Retinal pigment epithelial cell (primary cell): Measurements from ENCODE around the gene MPRIP.

Experiments
- DNase-seq: peaks from one replicate; pipeline ENCODE4 v3.0.0-alpha.2; 2010; ENCODE audit warnings: low read depth
- H3K4me3 ChIP-seq: 2 replicates; pipeline ENCODE4 v1.5.1; 2011; ENCODE audit warnings: mild to moderate bottlenecking, low read length, control low read depth, moderate library complexity
- CTCF ChIP-seq: conservative IDR thresholded peaks from 2 replicates; pipeline ENCODE4 v1.5.1; 2011; ENCODE audit warnings: low read depth, low read length, control low read depth, inconsistent platforms

The MPRIP gene

GRCh38 chr17:17217995-17218394 lies 175.7 kb downstream of the MPRIP start:
- no peak overlapping the region for H3K4me3 ChIP-seq
- DNase-seq, result no peak
- TF ChIP-seq CTCF, result no peak

GRCh38 chr17:17220529-17220928 lies 178.3 kb downstream of the MPRIP start:
- H3K4me3 ChIP-seq, result no peak overlapping the region
- no peak for DNase-seq
- no peak for TF ChIP-seq CTCF

- no peak for TF ChIP-seq CTCF
- H3K4me3 ChIP-seq, result no peak overlapping the region
- DNase-seq, result no peak
Observed at GRCh38 chr17:17221329-17221728, 179.1 kb downstream of the MPRIP start.

GRCh38 chr17:17223736-17224135 lies 181.5 kb downstream of the MPRIP start:
- H3K4me3 ChIP-seq, result no peak overlapping the region
- TF ChIP-seq CTCF, result no peak
- DNase-seq, result no peak

GRCh38 chr17:17224137-17224536 lies 181.9 kb downstream of the MPRIP start:
- no peak for TF ChIP-seq CTCF
- DNase-seq, result no peak
- H3K4me3 ChIP-seq, result no peak overlapping the region

GRCh38 chr17:17225901-17226300 lies 183.6 kb downstream of the MPRIP start:
- H3K4me3 ChIP-seq, result no peak overlapping the region
- TF ChIP-seq CTCF, result no peak
- DNase-seq, result no peak

- TF ChIP-seq CTCF, result no peak
- DNase-seq, result no peak
- H3K4me3 ChIP-seq, result no peak overlapping the region
Observed at GRCh38 chr17:17226451-17227265, 184.4 kb downstream of the MPRIP start.
